Thyroid gland (tissue), 4 donors: Measurements from ENCODE around the gene CDH23. TPM values are rescaled to one million over a fixed set of nuclear protein-coding genes. Genes with fewer than 3 reads are reported as not detected.

ENCODE experiments used
- DNase-seq, 2 donors: peaks; one replicate each; pipeline ENCODE4 v3.0.0-alpha.2; 2019
- H3K27ac ChIP-seq, 3 donors: fragments of 200-600 bp; sonication (generic); 1 replicate in 2 of 3; 2 replicates in 1 of 3; pipeline ENCODE4 v1.5.1; 2016 to 2019; ENCODE audit warnings: mild to moderate bottlenecking in 1 of 3, moderate library complexity in 1 of 3
- H3K27me3 ChIP-seq: fragments of 200-600 bp; sonication (generic); one replicate; pipeline ENCODE4 v1.5.1; 2019
- H3K36me3 ChIP-seq, 2 donors: fragments of 200-600 bp; sonication (generic); one replicate each; pipeline ENCODE4 v1.5.1; 2016 to 2019
- H3K4me1 ChIP-seq, 2 donors: fragments of 200-600 bp; sonication (generic); one replicate each; pipeline ENCODE4 v1.5.1; 2017 to 2019
- H3K4me3 ChIP-seq, 3 donors: fragments of 200-600 bp; sonication (generic); replicated peaks in 1 of 3; 1 replicate in 2 of 3; 2 replicates in 1 of 3; pipeline ENCODE4 v1.5.1; 2016; ENCODE audit warnings: mild to moderate bottlenecking in 1 of 3
- H3K9me3 ChIP-seq: fragments of 200-600 bp; sonication (generic); one replicate; pipeline ENCODE4 v1.5.1; 2017
- POLR2A ChIP-seq, 2 donors: fragments of 450-650 bp; IDR thresholded peaks; one replicate each; pipeline ENCODE4 v1.6.1; 2017; ENCODE audit warnings: antibody characterized with exemption in 2 of 2, mild to moderate bottlenecking in 2 of 2, moderate library complexity in 1 of 2
- WGBS, 2 donors: methylation state at CpG; one replicate each; pipeline ENCODE4 v1.1.5; 2017; 5-methylcytosine and 5-hydroxymethylcytosine counted together
- intact Hi-C: fragments of 100-400 bp; cut with DNase I; formaldehyde crosslinking; loops from one replicate; pipeline ENCODE4 v1.15.1; 2023
- total RNA-seq, 4 donors: library from RNA; depleted of rRNA; stranded (reverse); fragments of >200 nt; gene quantifications; one replicate each; pipeline ENCODE4 v1.2.3, GENCODE V29; 2016
- TF ChIP-seq, protein P1 (sequence below), 6 experiments: fragments of 200-600 bp in 3 of 6; fragments of 450-650 bp in 3 of 6; sonication (generic) in 3 of 6; IDR thresholded peaks; one replicate each; pipeline ENCODE4 v1.5.1; 2016 to 2019; ENCODE audit warnings: antibody characterized with exemption in 6 of 6, mild to moderate bottlenecking in 2 of 6, inconsistent platforms in 1 of 6, moderate library complexity in 1 of 6

CDH23 gene
- total RNA-seq, 4 donors from 2014 or later = 3.0 to 4.2 (median 3.9) TPM

- TF ChIP-seq POLR2A (IDR thresholded peaks at IDR 0.05) = no peak
- TF ChIP-seq, protein P1, sequence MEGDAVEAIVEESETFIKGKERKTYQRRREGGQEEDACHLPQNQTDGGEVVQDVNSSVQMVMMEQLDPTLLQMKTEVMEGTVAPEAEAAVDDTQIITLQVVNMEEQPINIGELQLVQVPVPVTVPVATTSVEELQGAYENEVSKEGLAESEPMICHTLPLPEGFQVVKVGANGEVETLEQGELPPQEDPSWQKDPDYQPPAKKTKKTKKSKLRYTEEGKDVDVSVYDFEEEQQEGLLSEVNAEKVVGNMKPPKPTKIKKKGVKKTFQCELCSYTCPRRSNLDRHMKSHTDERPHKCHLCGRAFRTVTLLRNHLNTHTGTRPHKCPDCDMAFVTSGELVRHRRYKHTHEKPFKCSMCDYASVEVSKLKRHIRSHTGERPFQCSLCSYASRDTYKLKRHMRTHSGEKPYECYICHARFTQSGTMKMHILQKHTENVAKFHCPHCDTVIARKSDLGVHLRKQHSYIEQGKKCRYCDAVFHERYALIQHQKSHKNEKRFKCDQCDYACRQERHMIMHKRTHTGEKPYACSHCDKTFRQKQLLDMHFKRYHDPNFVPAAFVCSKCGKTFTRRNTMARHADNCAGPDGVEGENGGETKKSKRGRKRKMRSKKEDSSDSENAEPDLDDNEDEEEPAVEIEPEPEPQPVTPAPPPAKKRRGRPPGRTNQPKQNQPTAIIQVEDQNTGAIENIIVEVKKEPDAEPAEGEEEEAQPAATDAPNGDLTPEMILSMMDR (IDR thresholded peaks at IDR 0.05) = no peak
Measured at GRCh38 chr10:71447676-71448075, 51.0 kb downstream of the CDH23 start.

DNA sequence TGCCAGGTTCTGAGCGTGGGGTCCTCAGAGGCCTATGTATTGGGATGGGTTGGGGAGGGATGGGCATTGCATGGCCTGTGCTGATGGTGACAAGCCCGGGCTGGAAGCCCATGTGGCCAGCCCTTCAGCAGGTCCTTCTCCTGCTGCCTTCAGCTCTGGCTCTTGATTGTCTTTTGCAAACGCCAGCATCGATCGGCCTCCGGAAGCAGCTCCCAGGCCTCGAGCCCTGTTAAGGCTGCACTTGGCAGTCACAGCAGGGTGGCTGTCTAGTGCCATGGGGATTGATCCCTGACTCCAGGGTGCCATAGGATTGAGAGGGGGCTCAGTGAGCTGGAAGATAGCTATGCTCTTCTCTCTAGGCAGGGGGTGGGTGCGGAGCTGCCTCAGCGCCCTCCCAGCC lies 51.4 kb downstream of the CDH23 start:
- no peak overlapping the region for H3K4me3 ChIP-seq
- WGBS, 2 donors = 89 to 96% methylated on average over 6 of the region's 9 CpGs

More at GRCh38 chr10:71447676-71448075, 51.0 kb downstream of the CDH23 start:
- intact Hi-C loops = no loop called here
- H3K4me3 ChIP-seq = no peak overlapping the region
- no peaks in the 10 kb centered on the region for H3K36me3 ChIP-seq
- DNase-seq = no peak
- no peak overlapping the region for H3K27ac ChIP-seq
- no peaks in the 10 kb centered on the region for H3K27me3 ChIP-seq
- WGBS, 2 donors = 80 to 84% methylated on average over 1 to 2 of the region's 2 CpGs
- no peaks in the 10 kb centered on the region for H3K9me3 ChIP-seq
- H3K4me1 ChIP-seq = no peaks in the 10 kb centered on the region

GRCh38 chr10:71449026-71449425 lies 52.3 kb downstream of the CDH23 start:
- no peak overlapping the region for H3K4me3 ChIP-seq
- intact Hi-C loops = no loop called here
- 92% methylated on average over 5 of the region's 5 CpGs for WGBS, 2 donors
- no peak for DNase-seq
- H3K36me3 ChIP-seq = no peaks in the 10 kb centered on the region
- H3K9me3 ChIP-seq = no peaks in the 10 kb centered on the region
- H3K27ac ChIP-seq = no peak overlapping the region
- no peaks in the 10 kb centered on the region for H3K27me3 ChIP-seq
- TF ChIP-seq, protein P1 (IDR thresholded peaks at IDR 0.05) = no peak
- no peak for TF ChIP-seq POLR2A (IDR thresholded peaks at IDR 0.05)
- no peaks in the 10 kb centered on the region for H3K4me1 ChIP-seq

More for the DNA sequence above, 51.4 kb downstream of the CDH23 start:
- intact Hi-C loops = no loop called here
- TF ChIP-seq POLR2A (IDR thresholded peaks at IDR 0.05) = no peak
- TF ChIP-seq, protein P1 (IDR thresholded peaks at IDR 0.05) = no peak
- DNase-seq = no peak
- no peak overlapping the region for H3K27ac ChIP-seq
- H3K9me3 ChIP-seq = no peaks in the 10 kb centered on the region
- no peaks in the 10 kb centered on the region for H3K4me1 ChIP-seq
- no peaks in the 10 kb centered on the region for H3K27me3 ChIP-seq
- no peaks in the 10 kb centered on the region for H3K36me3 ChIP-seq

DNA sequence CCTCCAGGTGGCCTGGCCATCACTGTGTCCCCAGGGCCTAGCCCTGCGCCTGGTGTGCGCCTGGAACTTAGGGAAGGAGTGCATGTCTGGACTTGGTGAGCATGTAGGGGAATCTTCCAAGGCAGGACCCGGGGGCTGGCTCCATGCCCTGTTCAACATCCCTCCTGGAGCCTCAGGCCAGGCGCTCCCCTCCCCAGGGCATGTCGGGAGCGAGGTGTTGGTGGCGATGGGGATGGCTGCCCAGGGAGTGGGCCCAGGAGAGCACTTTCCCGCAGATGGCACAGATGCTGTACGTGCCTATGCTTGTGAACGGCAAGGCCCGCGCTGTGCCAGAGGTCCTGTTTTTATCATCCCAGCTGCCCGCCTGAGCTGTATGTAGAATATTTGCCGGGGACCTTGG lies 55.0 kb downstream of the CDH23 start:
- TF ChIP-seq POLR2A (IDR thresholded peaks at IDR 0.05) = no peak
- TF ChIP-seq, protein P1 (IDR thresholded peaks at IDR 0.05) = no peak
- intact Hi-C loops = no loop called here
- Histone ChIP-seq H3K27ac (no peak overlapping the region), H3K4me3 (no peak overlapping the region), H3K27me3 (no peaks in the 10 kb centered on the region), H3K4me1 (no peaks in the 10 kb centered on the region), H3K9me3 (no peaks in the 10 kb centered on the region), H3K36me3 (no peaks in the 10 kb centered on the region)
- DNase-seq = no peak
- 82 to 93% methylated on average over 5 to 14 of the region's 14 CpGs for WGBS, 2 donors

DNA sequence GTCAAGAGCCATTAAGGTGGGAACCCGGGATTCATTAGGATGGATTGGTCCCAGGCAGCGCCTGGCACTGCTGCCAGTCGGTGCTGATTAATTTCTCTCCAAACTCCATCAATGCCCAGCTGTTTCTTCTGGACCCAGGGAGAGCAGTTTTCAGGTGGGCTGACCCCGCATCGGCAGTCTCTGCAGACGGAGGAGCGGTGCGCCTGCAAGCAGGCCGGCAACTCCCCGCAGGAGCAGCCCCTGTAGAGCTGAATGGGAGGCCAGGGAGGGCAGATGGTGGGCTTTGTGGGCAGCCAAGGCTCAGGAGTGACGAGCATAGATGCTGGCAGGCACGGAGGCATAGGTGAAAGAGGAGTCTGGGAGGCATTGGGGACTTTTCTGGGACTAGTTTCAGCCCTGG lies 56.5 kb downstream of the CDH23 start:
- H3K9me3 ChIP-seq = no peaks in the 10 kb centered on the region
- WGBS, 2 donors = 87 to 88% methylated on average over 12 of the region's 12 CpGs
- H3K27me3 ChIP-seq = no peaks in the 10 kb centered on the region
- DNase-seq = no peak
- H3K4me3 ChIP-seq = no peak overlapping the region
- TF ChIP-seq POLR2A (IDR thresholded peaks at IDR 0.05) = no peak
- TF ChIP-seq, protein P1 (IDR thresholded peaks at IDR 0.05) = no peak
- no peak overlapping the region for H3K27ac ChIP-seq
- intact Hi-C loops = no loop called here
- H3K4me1 ChIP-seq = no peaks in the 10 kb centered on the region
- H3K36me3 ChIP-seq = no peaks in the 10 kb centered on the region
